GM21528 (cell line): ENCODE results near the gene CAMSAP3.

ENCODE experiments used
- ATAC-seq: cut with Tn5 transposase; IDR thresholded peaks from one replicate; pipeline ENCODE4 v1.9.1; 2021; ENCODE audit warnings: mild to moderate bottlenecking, moderate library complexity; ENCODE audit not compliant: unreplicated experiment, low FRiP score

The CAMSAP3 gene

GRCh38 chr19:7612282-7613274 lies 16.9 kb downstream of the CAMSAP3 start:
- no peak for ATAC-seq

GRCh38 chr19:7614859-7615741 lies 19.4 kb downstream of the CAMSAP3 start:
- no peak for ATAC-seq

- no peak for ATAC-seq
Observed at GRCh38 chr19:7617172-7617571, 21.5 kb downstream of the CAMSAP3 start.

GRCh38 chr19:7617735-7618134 lies 22.1 kb downstream of the CAMSAP3 start:
- no peak for ATAC-seq

GRCh38 chr19:7618348-7618747 lies 22.7 kb downstream of the CAMSAP3 start:
- no peak for ATAC-seq

GRCh38 chr19:7618771-7619510 lies 23.3 kb downstream of the CAMSAP3 start:
- ATAC-seq = no peak

- no peak for ATAC-seq
Observed at GRCh38 chr19:7619671-7620441, 24.2 kb downstream of the CAMSAP3 start.

GRCh38 chr19:7620442-7621412 lies 25.1 kb downstream of the CAMSAP3 start:
- no peak for ATAC-seq

- ATAC-seq = no peak
Observed at GRCh38 chr19:7622933-7623685, 27.4 kb downstream of the CAMSAP3 start.

- no peak for ATAC-seq
Observed at GRCh38 chr19:7623725-7624603, 28.3 kb downstream of the CAMSAP3 start.

GRCh38 chr19:7624810-7625209 lies 29.1 kb downstream of the CAMSAP3 start:
- ATAC-seq = no peak

GRCh38 chr19:7625763-7626372 lies 30.2 kb downstream of the CAMSAP3 start:
- no peak for ATAC-seq

GRCh38 chr19:7627166-7627565 lies 31.5 kb downstream of the CAMSAP3 start:
- no peak for ATAC-seq

- ATAC-seq = no peak
Observed at GRCh38 chr19:7628589-7629311, 33.1 kb downstream of the CAMSAP3 start.

GRCh38 chr19:7629347-7630054 lies 33.8 kb downstream of the CAMSAP3 start, which contains the start of the genes PET100 and XAB2:
TSS of gene PET100 (plus strand) at chr19:7629793. CDS start at chr19:7629834, 41 bp downstream.
TSS of gene XAB2 (minus strand) at chr19:7629545. CDS start at chr19:7629527, 18 bp downstream.
- peak; percentile 68 for ATAC-seq
